Hindlimb muscle (tissue), 1 donor: ENCODE data around the gene RUBCN. TPM values are rescaled to one million over a fixed set of nuclear protein-coding genes. Genes with fewer than 3 reads are reported as not detected.
"Not testable (repeated sequence)": the region's sequence is repeated elsewhere in the genome, so short reads cannot be mapped to it uniquely, and the experiment has no call there.

Experiments used
- DNase-seq: peaks from one replicate; pipeline ENCODE4 v3.0.0-alpha.2; 2013
- polyA plus RNA-seq: library from polyadenylated mRNA; unstranded; fragments of 120-200 nt; gene quantifications from one replicate; pipeline ENCODE4 v1.2.1, GENCODE V29; 2013; ENCODE audit not compliant: insufficient read length

The RUBCN gene
- polyA plus RNA-seq, 1 donor: 10.4 TPM

DNA sequence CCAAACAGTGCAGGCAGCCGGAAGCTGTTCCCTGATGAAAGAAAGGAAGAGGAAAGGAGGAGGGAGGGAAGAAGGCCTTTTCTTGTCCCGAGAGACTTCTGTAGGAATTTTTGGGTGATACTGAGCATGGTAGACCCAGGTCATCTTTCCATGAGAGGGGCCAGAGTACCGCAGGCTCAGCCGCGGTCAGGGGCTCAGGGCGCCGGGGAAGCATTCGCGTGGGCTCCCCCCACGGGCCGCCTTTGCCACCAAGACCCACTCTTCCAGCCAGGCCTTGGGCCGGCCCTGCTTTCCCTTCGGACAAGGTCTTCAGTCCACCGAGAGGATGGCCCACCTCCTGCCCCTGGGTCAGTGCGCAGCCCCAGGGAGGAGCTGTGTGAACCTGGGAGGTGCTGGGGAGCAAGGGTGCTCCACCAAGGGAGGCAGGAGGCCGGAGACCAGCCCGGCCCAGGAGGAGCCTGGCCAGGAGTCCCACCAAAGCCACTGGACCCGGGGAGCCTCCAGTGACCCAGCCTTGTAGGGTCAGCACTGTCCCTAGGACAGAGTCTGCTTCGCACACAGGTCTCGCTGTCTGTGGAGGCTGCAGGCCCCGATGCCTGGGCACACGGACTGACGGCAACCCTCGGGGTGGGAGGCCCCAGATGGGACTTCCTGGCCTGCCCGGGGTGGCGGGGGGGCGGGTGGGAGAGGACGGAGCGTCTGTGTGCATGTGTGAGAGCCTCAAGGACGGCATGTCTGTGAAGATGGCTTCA lies 79.0 kb downstream of the RUBCN start:
- DNase-seq: not testable (repeated sequence)

GRCh38 chr3:197656960-197657359 lies 79.7 kb downstream of the RUBCN start:
- not testable (repeated sequence) for DNase-seq

DNA sequence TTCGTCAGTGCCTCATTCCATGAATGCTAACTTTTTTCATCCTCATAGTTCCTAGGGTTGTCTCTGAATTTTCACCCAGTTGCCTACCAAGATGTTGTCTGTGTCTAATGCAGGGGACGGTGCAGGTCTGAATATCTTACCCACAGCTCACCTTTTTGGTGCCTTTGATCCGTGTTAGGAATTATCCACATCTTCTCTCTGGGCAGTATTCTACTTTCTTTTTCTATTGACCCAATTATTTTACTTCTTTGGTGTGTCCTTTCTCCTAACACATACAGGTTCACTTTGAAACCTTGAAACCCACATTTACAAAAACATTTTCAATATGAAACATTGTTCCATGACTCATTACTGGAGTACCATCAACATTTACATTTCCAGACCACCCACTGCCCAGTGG lies 80.6 kb downstream of the RUBCN start:
- not testable (repeated sequence) for DNase-seq

DNA sequence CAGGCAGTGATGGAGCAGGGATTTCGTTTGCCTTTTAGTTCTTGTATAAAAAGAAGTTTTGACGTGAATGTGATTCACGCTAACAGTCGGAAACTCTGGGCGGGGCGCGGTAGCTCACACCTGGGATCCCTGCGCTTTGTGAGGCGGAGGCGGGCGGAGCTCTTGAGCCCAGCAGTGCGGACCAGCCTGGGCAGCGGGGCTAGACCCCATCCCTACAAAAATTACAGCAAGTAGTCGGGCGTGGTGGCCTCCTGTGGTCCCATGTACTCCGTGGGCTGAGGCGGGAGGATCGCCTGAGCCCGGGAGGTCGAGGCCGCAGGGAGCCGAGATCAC lies 81.7 kb downstream of the RUBCN start:
- DNase-seq: not testable (repeated sequence)

GRCh38 chr3:197654090-197654997 lies 82.4 kb downstream of the RUBCN start:
- DNase-seq: not testable (repeated sequence)

- DNase-seq: not testable (repeated sequence)
These were observed 83.8 kb downstream of the RUBCN start for GRCh38 chr3:197652860-197653259.

- DNase-seq: not testable (repeated sequence)
These were observed 89.1 kb downstream of the RUBCN start for GRCh38 chr3:197647649-197648048.

DNA sequence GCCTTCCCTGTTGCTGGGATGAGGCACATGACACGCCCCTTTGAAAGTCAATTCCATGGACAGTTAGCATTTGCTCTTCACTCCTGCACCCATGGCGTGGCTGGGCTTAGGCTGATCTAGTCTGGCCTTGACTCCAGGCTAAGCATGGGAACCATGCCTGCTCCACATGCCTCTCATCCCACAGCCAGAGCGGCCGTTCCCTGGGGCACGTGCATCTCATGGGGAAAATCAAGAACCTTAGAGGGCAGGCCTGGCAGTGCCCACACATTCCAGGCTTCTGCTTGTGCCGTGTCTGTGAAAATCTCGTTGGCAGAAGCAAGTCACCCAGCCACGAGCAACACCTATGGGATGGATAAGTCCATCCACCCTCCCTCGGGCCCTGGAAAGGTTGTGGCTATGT lies 89.5 kb downstream of the RUBCN start:
- DNase-seq: not testable (repeated sequence)

- not testable (repeated sequence) for DNase-seq
These were observed 90.4 kb downstream of the RUBCN start for GRCh38 chr3:197646294-197646693.

DNA sequence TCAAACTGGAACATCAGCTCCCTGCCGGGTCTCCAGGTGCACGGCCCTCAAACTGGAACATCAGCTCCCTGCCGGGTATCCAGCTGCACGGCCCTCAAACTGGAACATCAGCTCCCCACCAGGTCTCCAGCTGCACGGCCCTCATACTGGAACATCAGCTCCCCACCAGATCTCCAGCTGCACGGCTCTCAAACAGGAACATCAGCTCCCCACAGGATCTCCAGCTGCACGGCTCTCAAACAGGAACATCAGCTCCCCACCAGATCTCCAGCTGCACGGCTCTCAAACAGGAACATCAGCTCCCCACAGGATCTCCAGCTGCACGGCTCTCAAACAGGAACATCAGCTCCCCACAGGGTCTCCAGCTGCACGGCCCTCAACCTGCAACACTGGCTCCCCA lies 99.1 kb downstream of the RUBCN start:
- not testable (repeated sequence) for DNase-seq

DNA sequence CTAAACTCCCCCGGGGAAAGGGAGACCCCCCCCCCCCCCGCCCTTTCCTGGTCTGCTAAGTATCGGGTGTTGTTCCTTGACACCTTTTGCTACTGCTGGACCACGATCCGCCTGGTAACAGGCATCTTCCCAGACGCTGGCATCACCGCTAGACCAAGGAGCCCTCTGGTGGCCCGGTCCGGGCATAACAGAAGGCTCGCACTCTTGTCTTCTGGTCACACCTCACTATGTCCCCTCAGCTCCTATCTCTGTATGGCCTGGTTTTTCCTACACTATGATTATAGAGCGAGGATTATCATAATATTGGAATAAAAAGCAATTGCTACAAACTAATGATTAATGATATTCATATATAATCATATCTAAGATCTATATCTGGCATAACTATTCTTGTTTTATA lies 104.7 kb downstream of the RUBCN start:
- not testable (repeated sequence) for DNase-seq

- DNase-seq: not testable (repeated sequence)
These were observed 105.9 kb downstream of the RUBCN start for GRCh38 chr3:197630766-197631165.

GRCh38 chr3:197629286-197629685 lies 107.4 kb downstream of the RUBCN start:
- not testable (repeated sequence) for DNase-seq

GRCh38 chr3:197627772-197628523 lies 108.8 kb downstream of the RUBCN start:
- peak; percentile 87 for DNase-seq

DNA sequence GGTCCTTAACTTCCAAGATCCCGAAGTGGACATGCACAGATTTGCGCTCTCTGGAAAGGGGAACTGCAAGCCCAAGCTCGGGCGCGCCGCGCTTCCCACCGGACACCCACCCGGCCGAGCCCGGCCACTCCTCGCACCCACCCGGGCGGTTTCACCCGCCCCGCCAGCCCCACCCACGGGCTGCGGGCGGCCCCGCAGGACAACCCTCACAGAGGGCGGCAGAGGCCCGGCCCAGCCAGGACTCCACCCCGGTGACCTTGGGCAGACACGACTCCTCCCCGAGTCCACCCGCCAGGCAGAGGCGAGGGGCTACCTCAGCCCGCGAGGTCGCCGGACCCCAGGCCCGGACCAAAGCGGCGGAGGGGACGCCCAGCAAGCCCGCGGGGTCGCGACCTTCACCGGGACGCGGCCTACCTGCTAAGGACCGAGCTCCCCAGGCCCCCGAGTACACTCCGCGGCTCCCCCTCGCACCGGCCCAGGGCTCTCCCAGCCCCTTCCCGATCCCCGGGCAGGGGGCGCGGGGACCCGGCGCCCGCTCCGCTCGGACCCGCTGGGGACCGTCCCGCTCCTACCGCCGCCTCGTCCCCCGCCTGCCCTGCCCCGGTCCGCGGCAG lies 109.4 kb downstream of the RUBCN start:
- DNase-seq: not testable (repeated sequence)

DNA sequence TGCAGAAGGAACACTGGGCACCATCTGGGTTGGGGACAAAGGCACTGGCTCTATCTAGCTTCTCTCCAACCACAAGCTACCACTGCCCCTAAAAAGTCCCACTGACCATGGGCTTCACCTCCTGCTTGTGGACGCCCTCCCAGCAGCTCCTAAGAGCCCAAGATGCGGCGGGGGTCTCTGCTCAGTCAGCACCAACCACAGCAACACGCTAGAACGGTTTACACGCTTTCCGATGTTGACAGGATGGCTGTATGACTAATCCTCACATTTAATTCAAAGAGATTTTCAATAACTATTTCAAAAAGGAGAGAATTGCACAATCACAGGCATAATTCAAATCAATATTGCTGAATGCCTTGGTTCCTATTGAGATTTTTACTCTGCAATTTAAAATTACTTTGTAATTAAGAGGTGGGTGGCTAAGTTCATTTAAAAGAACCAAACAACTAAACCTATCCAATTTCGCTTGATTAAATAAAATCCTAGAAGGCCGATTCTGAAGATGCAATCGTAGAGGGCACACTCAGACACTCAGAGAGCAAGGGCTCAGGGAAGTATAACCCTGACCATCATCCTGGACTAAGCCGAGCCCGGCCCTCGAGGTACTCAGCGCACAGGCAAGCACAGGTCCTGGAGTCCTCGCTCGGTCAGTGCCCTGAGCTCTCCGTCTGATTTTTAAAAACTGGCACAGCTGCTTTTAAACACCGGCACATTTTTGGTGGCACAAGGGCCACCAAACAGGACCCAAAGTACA lies 110.1 kb downstream of the RUBCN start:
- not testable (repeated sequence) for DNase-seq

DNA sequence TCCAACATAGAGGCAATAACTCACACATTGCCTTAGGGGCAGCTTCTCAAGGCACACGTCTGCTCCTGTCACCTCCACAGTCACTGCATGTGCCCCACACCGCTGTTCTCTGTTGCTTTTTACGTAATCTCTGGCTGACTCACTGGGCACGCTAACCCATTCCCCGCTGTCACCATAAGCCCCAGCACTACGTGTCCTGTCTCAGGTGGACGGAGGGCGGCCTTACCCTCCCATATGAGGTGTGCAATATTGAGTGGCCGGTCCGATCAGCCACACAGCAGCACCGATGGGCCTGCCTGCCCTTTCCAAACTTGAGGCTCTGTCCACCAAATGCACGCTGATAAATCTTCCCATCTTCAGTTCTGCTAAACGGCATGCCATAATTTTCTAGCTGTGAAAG lies 115.2 kb downstream of the RUBCN start:
- DNase-seq: not testable (repeated sequence)
